Measurements from ENCODE around the gene SERPINB6. TPM values are rescaled to one million over a fixed set of nuclear protein-coding genes. Genes with fewer than 3 reads are reported as not detected.

Gene SERPINB6
- total RNA-seq, 1 experiment from 2014 or later = 39.0 TPM

- Histone ChIP-seq H2AK5ac (ENCODE audit: insufficient read length, low read length) (no peak overlapping the region), H2BK20ac (ENCODE audit: low read depth, low read length, poor library complexity, severe bottlenecking) (no peak overlapping the region), H4K5ac (ENCODE audit: insufficient read length, low read depth, low read length) (no peak overlapping the region), H2BK120ac (ENCODE audit: low read depth, low read length, poor library complexity, severe bottlenecking) (no peak overlapping the region), H2BK12ac (ENCODE audit: insufficient read length, low read depth, low read length) (no peak overlapping the region), H3K27ac (ENCODE audit: insufficient read length, low read depth, low read length) (no peak overlapping the region), H3K4me1 (ENCODE audit: insufficient read depth, low read length) (no peaks in the 10 kb centered on the region; the same call in 1 of the 2 replicates), H4K8ac (replicated peaks; ENCODE audit: insufficient read length, low read depth, low read length) (no peak overlapping the region), H3K23ac (ENCODE audit: insufficient read length, low read depth, low read length) (no peak overlapping the region), H2AFZ (ENCODE audit: low read length) (no peak overlapping the region), H3T11ph (ENCODE audit: low read length) (no peak overlapping the region), H3K79me1 (ENCODE audit: insufficient read depth, low read depth, low read length, poor library complexity, severe bottlenecking) (no peaks in the 10 kb centered on the region), H3K4ac (ENCODE audit: low read depth, low read length) (no peak overlapping the region), H3K9ac (ENCODE audit: extremely low read depth, insufficient read length, low read length) (no peak overlapping the region), H2BK5ac (ENCODE audit: insufficient read length, low read length) (no peak overlapping the region), H2BK15ac (ENCODE audit: low read depth, low read length) (no peak overlapping the region), H4K20me1 (ENCODE audit: control insufficient read depth, insufficient read depth, insufficient read length) (no peaks in the 10 kb centered on the region), H3K27me3 (ENCODE audit: insufficient read depth, low read length) (no peaks in the 10 kb centered on the region), H3K4me2 (ENCODE audit: insufficient read depth, insufficient read length, low read length) (no peak overlapping the region), H3K14ac (ENCODE audit: insufficient read depth, low read length) (no peak overlapping the region), H4K91ac (ENCODE audit: insufficient read length, low read depth, low read length) (no peak overlapping the region), H3K56ac (ENCODE audit: insufficient read length, low read depth, low read length) (no peak overlapping the region), H3K9me3 (ENCODE audit: control insufficient read depth, low read depth, low read length) (no peaks in the 10 kb centered on the region), H3K79me2 (ENCODE audit: insufficient read depth, low read length) (no peaks in the 10 kb centered on the region), H3K23me2 (ENCODE audit: insufficient read length, low read depth, low read length, poor library complexity, severe bottlenecking) (no peaks in the 10 kb centered on the region), H3K18ac (ENCODE audit: insufficient read length, low read depth, low read length) (no peak overlapping the region)
- TF ChIP-seq CTCF (conservative IDR thresholded peaks at IDR 0.05) = no peak
- H3K4me1 Mint-ChIP-seq = peaks cover 30 to 38% of the 10 kb centered on the region in 2 experiments
- peaks cover 4 to 23% (median 9%) of the 10 kb centered on the region in 3 experiments; a peak in 5 of 7 replicates for H3K36me3 Mint-ChIP-seq (ENCODE audit: insufficient read depth in 1 of 3, low read depth in 3 of 3)
- H3K27ac Mint-ChIP-seq = no peak overlapping the region
- 100% methylated on average over 1 of the region's 7 CpGs for WGBS (ENCODE audit: extremely low coverage, insufficient read length, low lambda C conversion rate)
- H3K9me3 Mint-ChIP-seq = no peaks in the 10 kb centered on the region
- no peaks in the 10 kb centered on the region for H3K27me3 Mint-ChIP-seq (ENCODE audit: low read depth)
- peak; percentile 20 for DNase-seq
- no peak overlapping the region for H3K4me3 Mint-ChIP-seq
Observed at GRCh38 chr6:2944405-2945152, 26.8 kb downstream of the SERPINB6 start.

Measured in H9 (cell line).